ENCODE data around the gene ZNF397.

DNA sequence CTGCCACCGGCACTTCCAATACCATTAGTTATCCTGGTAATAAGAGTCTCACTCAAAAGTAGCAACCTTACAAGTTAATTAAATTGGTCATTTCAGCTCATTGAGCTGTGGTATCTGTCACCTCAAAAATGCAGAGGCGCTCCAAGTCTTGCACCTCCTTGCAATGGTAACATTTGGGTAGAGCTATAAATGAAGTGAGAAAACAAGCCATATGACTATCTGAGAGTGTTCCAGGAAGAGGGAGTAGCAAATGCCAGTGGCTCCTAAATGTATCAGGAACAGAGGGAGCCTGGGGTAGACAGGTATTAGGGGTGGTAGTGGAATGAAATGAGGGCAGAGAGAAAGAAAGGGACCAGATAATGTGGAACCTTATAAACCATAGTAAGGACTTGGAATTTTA is 55.2 kb downstream of the ZNF397 start:
- TF ChIP-seq, protein P1, sequence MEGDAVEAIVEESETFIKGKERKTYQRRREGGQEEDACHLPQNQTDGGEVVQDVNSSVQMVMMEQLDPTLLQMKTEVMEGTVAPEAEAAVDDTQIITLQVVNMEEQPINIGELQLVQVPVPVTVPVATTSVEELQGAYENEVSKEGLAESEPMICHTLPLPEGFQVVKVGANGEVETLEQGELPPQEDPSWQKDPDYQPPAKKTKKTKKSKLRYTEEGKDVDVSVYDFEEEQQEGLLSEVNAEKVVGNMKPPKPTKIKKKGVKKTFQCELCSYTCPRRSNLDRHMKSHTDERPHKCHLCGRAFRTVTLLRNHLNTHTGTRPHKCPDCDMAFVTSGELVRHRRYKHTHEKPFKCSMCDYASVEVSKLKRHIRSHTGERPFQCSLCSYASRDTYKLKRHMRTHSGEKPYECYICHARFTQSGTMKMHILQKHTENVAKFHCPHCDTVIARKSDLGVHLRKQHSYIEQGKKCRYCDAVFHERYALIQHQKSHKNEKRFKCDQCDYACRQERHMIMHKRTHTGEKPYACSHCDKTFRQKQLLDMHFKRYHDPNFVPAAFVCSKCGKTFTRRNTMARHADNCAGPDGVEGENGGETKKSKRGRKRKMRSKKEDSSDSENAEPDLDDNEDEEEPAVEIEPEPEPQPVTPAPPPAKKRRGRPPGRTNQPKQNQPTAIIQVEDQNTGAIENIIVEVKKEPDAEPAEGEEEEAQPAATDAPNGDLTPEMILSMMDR (IDR thresholded peaks at IDR 0.05 in 2 of 3, conservative IDR thresholded peaks at IDR 0.05 in 1 of 3; ENCODE audit: borderline replicate concordance in 1 of 3, insufficient read depth in 1 of 3, low read depth in 2 of 3, low read length in 2 of 3), result no peak
- TF ChIP-seq TCF7L2 (IDR thresholded peaks at IDR 0.05; ENCODE audit: borderline replicate concordance, extremely low read depth, insufficient read depth, insufficient read length), result no peak
- TF ChIP-seq, protein P2, sequence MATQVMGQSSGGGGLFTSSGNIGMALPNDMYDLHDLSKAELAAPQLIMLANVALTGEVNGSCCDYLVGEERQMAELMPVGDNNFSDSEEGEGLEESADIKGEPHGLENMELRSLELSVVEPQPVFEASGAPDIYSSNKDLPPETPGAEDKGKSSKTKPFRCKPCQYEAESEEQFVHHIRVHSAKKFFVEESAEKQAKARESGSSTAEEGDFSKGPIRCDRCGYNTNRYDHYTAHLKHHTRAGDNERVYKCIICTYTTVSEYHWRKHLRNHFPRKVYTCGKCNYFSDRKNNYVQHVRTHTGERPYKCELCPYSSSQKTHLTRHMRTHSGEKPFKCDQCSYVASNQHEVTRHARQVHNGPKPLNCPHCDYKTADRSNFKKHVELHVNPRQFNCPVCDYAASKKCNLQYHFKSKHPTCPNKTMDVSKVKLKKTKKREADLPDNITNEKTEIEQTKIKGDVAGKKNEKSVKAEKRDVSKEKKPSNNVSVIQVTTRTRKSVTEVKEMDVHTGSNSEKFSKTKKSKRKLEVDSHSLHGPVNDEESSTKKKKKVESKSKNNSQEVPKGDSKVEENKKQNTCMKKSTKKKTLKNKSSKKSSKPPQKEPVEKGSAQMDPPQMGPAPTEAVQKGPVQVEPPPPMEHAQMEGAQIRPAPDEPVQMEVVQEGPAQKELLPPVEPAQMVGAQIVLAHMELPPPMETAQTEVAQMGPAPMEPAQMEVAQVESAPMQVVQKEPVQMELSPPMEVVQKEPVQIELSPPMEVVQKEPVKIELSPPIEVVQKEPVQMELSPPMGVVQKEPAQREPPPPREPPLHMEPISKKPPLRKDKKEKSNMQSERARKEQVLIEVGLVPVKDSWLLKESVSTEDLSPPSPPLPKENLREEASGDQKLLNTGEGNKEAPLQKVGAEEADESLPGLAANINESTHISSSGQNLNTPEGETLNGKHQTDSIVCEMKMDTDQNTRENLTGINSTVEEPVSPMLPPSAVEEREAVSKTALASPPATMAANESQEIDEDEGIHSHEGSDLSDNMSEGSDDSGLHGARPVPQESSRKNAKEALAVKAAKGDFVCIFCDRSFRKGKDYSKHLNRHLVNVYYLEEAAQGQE (IDR thresholded peaks at IDR 0.05; ENCODE audit: low read depth), result no peak
- no peak for TF ChIP-seq YY1 (IDR thresholded peaks at IDR 0.05; ENCODE audit: extremely low read depth, insufficient replicate concordance, low read depth, low read length)
